GM06990 (cell line): ENCODE data around the gene SLC8A2.

Experiments
- DNase-seq: peaks from one replicate; pipeline ENCODE4 v3.0.0-alpha.2; 2011; ENCODE audit not compliant: insufficient read length; ENCODE audit errors: extremely low read depth
- H3K27me3 ChIP-seq: replicated peaks from 2 replicates; pipeline ENCODE4 v1.6.0; 2011; ENCODE audit warnings: low read length; ENCODE audit not compliant: control insufficient read depth, insufficient read depth
- H3K36me3 ChIP-seq: 2 replicates; pipeline ENCODE4 v1.5.1; 2011; ENCODE audit warnings: low read length; ENCODE audit not compliant: control insufficient read depth, insufficient read depth
- H3K4me3 ChIP-seq: replicated peaks from 2 replicates; pipeline ENCODE4 v1.5.1; 2011; ENCODE audit warnings: low read depth, mild to moderate bottlenecking, control low read depth, low read length
- CTCF ChIP-seq: IDR thresholded peaks from 2 replicates; pipeline ENCODE4 v1.5.1; 2011; ENCODE audit warnings: low read length, control low read depth, mild to moderate bottlenecking, inconsistent platforms; ENCODE audit not compliant: insufficient read depth, poor library complexity, severe bottlenecking

SLC8A2 gene

GRCh38 chr19:47406711-47407416 is 64.8 kb downstream of the SLC8A2 start:
- no peak for TF ChIP-seq CTCF
- Histone ChIP-seq H3K27me3 (no peaks in the 10 kb centered on the region; the same call in 1 of the 2 replicates), H3K4me3 (no peak overlapping the region), H3K36me3 (no peaks in the 10 kb centered on the region)
- DNase-seq: no peak

- DNase-seq: no peak
- TF ChIP-seq CTCF: no peak
- H3K27me3 ChIP-seq: no peaks in the 10 kb centered on the region; the same call in 1 of the 2 replicates
- H3K4me3 ChIP-seq: no peak overlapping the region
- H3K36me3 ChIP-seq: no peaks in the 10 kb centered on the region
These were observed 65.8 kb downstream of the SLC8A2 start for GRCh38 chr19:47405854-47406417.

GRCh38 chr19:47405197-47405550 is 66.5 kb downstream of the SLC8A2 start:
- TF ChIP-seq CTCF: no peak

GRCh38 chr19:47404334-47405196 is 67.1 kb downstream of the SLC8A2 start:
- no peak for DNase-seq
- Histone ChIP-seq H3K4me3 (no peak overlapping the region), H3K27me3 (no peaks in the 10 kb centered on the region; the same call in 1 of the 2 replicates), H3K36me3 (no peaks in the 10 kb centered on the region)
- no peak for TF ChIP-seq CTCF

More at GRCh38 chr19:47405197-47405550, 66.5 kb downstream of the SLC8A2 start:
- Histone ChIP-seq H3K36me3 (no peaks in the 10 kb centered on the region), H3K27me3 (no peaks in the 10 kb centered on the region; the same call in 1 of the 2 replicates), H3K4me3 (no peak overlapping the region)
- no peak for DNase-seq

GRCh38 chr19:47402504-47402903 is 69.2 kb downstream of the SLC8A2 start:
- no peak for TF ChIP-seq CTCF
- H3K36me3 ChIP-seq: no peaks in the 10 kb centered on the region
- no peak overlapping the region for H3K4me3 ChIP-seq
- DNase-seq: no peak
- no peaks in the 10 kb centered on the region for H3K27me3 ChIP-seq
